Measurements from ENCODE around the gene NDUFS4.
"Not testable (repeated sequence)": the region's sequence is repeated elsewhere in the genome, so short reads cannot be mapped to it uniquely, and the experiment has no call there.

Gene NDUFS4

GRCh38 chr5:53665313-53665712, 104.9 kb downstream of the NDUFS4 start:
- not testable (repeated sequence) for DNase-seq (ENCODE audit: low spot score)

DNA sequence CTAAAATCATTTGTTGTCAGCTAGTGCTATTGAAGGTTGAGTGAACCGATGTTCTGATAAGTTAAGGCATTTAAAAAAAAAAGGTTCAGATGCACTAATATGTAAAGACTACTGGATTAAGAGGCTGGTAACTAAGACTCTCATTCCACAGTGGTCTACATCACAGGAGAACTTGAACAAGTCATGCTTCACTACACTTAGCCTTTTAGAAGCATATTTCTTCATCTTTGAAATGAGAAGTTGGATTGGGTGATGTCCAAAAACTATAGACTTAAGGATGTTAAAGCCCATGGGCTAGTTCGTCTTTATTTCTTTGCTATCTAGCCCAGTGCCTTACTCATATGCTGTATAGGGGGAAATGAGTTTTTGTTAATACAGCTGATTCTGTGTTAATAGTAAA, 107.2 kb downstream of the NDUFS4 start:
- no peak for DNase-seq (ENCODE audit: low spot score)

- DNase-seq (ENCODE audit: low spot score) = no peak
These were observed 111.0 kb downstream of the NDUFS4 start for GRCh38 chr5:53671447-53671846.

DNA sequence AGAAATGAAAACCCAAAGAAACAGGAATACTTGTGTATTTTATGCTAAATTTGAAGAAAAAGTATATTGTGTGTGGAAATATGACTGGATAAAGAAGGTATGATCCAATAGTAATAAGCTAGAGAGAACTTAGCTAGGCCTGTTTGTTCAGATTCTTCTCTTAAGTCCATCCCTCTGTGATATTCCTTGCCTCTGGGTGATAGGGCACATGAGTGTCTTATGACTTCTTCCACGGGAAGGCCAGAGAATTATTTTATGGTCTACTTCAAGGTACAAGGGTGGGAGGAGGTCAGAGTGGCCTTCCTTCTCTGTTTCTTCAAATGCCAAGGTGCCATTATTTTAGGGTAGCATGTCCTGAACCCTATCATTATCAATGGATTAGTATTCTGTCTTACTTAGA, 113.7 kb downstream of the NDUFS4 start:
- no peak for DNase-seq (ENCODE audit: low spot score)

DNA sequence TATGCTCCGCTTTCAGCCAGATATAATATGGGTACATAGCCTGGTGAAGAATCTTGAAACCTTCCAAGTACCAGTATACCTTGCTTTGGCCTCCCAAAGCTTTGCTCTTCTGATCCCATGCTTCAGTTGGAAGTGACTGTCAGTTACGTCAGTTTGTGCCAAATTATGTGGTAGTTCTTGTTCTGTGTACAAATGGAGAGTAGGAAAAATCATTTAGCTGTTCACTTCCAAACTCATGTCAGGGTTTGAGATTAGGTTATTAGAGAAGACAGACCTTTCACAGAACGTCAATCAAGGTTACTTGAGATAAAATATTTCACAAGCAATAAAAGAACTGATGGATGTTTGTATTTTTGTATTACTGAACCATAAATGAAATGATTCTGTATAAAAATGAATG, 117.2 kb downstream of the NDUFS4 start:
- no peak for DNase-seq (ENCODE audit: low spot score)

DNA sequence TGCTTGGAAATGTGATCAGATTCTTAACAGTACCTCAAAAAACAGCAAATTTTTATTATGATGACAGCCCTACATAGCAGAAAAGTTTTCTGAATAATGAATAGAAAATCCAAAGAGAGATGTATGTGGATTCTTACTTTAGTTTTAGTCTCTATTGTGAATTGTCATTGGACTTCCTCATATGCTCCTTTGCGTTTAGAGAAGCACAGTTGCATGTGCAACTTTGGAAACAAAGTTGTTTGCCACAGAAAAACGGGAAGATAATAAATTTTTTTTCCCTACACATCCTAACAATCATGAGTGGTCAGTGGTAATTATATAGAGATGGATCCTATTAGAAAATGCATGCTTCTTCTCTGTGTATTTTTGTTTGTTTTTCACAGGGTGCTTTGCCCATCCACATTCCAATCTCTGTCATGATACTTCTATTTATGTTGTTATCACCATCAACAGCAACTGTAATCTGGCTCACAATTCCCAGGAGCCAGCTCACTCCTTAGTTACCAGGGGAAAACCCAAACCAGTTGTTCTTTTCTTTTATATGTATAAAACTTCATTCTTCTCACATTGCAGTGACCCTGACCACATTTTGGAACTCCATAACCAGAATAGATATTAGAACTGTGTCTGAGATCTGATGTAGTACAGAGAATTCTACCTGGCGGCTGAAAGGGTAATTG, 118.7 kb downstream of the NDUFS4 start:
- peak; percentile 10 for DNase-seq (ENCODE audit: low spot score)

GRCh38 chr5:53681079-53681478, 120.6 kb downstream of the NDUFS4 start:
- no peak for DNase-seq (ENCODE audit: low spot score)

DNA sequence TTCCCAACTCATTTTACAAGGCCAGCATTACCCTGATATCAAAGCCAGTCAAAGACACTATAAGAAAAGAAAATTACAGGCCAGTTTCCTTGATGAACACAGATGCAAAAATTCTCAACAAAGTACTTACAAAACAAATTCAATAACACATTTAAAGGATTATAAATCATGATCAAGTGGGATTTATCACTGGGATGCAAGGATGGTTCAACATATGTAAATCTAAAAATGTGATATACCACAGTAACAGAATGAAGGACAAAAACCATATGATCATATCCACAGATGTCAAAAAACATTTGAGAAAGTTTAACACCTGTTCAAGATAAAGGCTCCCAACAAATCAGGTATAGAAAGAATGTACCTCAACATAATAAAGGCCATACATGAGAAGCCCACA, 130.6 kb downstream of the NDUFS4 start:
- no peak for DNase-seq (ENCODE audit: low spot score)

- DNase-seq (ENCODE audit: low spot score) = no peak
These were observed 134.1 kb downstream of the NDUFS4 start for GRCh38 chr5:53694520-53695022.

GRCh38 chr5:53710405-53710804, 150.0 kb downstream of the NDUFS4 start:
- DNase-seq (ENCODE audit: low spot score) = not testable (repeated sequence)

DNA sequence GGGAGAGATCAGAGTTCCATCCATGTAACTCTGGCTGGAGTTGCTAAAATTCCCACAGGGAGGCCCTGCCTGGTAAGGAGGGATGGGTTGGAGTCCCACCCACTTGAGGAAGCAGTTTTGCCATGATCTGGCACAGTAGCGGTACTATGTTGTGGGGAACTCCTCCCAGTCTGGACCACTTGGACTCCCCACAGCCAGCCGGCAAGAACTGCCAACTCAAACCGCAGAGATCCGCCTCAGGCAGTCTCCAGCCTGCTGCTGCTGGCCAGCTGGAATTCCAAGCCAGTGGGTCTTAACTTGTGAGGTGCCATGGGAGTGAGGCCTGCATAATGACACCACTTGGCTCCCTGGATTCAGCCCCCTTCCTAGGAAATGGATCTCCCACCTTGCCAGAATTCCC, 151.9 kb downstream of the NDUFS4 start:
- peak; percentile 2 for DNase-seq (ENCODE audit: low spot score)

DNA sequence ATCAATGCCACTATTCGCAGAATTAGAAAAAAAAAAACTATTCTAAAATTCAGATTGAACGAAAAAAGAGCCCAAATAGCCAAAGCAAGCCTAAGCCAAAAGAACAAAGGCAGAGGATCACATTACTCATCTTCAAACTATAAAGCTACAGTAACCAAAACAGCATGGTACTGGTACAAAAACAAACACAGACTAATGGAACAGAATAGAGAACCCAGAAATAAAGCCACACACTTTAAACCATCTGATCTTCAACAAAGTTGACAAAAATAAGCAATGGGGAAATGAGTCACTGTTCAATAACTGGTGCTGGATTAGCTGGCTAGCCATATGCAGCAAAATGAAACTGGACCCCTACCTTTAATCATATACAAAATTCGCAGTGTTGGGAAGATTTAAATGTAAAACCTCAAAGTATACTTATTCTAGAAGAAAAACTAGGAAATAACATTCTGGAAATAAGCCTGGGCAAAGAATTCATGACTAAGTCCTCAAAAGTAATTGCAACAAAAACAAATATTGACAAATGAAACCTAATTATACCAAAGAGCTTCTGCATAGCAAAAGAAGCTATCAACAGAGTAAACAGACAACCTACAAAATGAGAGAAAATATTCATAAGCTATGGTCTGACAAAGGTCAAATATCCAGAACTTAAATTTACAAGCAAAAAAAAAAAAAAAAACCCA, 153.7 kb downstream of the NDUFS4 start:
- DNase-seq (ENCODE audit: low spot score) = no peak

DNA sequence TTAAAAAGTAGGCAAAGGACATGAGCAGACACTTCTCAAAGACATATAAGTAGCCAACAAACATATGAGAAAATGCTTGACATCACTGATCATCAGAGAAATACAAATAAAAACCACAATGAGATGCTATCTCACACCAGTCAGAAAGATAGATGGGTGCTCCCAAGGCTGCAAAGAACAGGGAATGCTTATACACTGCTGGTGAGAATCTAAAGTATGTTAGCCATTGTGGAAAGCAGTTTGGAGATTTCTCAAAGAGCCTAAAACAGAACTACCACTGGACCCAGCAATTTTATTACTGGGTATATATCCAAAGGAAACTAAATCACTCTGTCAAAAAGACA, 154.2 kb downstream of the NDUFS4 start:
- no peak for DNase-seq (ENCODE audit: low spot score)

DNA sequence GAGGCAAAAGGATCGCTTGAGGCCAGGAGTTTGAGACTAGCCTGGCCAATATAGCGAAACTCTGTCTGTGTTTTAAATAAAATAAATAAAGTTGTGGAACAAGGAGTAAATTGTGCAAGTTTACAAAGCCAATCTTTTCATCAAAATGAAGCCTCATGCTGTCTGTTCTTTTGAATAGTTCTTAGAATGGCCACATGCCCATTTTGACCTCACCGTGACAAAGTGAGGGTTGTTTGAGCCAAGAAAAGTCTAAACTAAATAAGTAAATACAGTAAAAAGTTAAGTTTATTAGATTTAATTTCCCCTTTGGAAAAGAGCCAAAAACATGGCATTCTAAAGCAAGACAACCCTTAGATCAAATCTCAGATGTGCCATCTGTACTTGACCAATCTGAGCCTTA, 165.7 kb downstream of the NDUFS4 start:
- DNase-seq (ENCODE audit: low spot score) = no peak

DNA sequence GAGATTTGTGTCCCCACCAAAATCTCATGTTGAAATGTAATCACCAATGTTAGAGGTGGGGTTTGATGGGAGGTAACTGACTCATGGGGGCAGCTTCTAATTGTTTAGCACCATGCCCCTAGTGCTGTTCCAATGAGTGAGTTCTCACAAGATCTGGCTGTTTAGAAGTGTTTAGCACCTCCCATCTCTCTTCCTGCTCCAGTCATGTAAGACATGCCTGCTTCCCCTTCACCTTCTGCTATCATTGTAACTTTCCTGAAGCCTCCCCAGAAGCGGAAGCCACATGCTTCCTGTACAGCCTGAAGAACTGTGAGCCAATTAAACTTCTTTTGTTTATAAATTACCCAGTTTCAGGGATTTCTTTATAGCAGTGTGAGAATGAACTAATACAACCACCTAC, 170.5 kb downstream of the NDUFS4 start:
- DNase-seq (ENCODE audit: low spot score) = no peak
